ENCODE data around the gene PTPRF.

Gene PTPRF

DNA sequence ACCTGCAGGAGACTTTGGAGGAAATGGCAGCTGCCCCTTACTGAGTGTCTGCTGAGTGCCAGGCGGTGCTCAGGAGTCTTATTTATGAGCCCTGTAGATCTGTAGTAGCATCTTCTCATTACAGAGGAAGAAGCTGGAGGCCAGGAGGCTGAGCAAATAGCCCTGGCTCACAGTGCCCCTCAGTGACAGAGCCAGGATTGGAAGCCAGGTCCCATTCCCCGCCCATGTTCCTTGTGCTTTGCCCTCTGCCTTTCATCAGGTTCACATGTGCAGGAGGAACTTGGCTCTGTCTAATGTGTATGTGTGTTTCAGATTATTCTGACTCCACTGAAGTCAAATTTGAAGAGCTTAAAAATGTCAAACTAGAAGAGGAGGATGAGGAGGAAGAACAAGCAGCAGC is 140.5 kb downstream of the PTPRF start:
- H3K27ac ChIP-seq, result no peak overlapping the region
- no peak for TF ChIP-seq ZFX (IDR thresholded peaks at IDR 0.05; ENCODE audit: borderline replicate concordance)
- TF ChIP-seq, protein P1, sequence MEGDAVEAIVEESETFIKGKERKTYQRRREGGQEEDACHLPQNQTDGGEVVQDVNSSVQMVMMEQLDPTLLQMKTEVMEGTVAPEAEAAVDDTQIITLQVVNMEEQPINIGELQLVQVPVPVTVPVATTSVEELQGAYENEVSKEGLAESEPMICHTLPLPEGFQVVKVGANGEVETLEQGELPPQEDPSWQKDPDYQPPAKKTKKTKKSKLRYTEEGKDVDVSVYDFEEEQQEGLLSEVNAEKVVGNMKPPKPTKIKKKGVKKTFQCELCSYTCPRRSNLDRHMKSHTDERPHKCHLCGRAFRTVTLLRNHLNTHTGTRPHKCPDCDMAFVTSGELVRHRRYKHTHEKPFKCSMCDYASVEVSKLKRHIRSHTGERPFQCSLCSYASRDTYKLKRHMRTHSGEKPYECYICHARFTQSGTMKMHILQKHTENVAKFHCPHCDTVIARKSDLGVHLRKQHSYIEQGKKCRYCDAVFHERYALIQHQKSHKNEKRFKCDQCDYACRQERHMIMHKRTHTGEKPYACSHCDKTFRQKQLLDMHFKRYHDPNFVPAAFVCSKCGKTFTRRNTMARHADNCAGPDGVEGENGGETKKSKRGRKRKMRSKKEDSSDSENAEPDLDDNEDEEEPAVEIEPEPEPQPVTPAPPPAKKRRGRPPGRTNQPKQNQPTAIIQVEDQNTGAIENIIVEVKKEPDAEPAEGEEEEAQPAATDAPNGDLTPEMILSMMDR (IDR thresholded peaks at IDR 0.05), result no peak

DNA sequence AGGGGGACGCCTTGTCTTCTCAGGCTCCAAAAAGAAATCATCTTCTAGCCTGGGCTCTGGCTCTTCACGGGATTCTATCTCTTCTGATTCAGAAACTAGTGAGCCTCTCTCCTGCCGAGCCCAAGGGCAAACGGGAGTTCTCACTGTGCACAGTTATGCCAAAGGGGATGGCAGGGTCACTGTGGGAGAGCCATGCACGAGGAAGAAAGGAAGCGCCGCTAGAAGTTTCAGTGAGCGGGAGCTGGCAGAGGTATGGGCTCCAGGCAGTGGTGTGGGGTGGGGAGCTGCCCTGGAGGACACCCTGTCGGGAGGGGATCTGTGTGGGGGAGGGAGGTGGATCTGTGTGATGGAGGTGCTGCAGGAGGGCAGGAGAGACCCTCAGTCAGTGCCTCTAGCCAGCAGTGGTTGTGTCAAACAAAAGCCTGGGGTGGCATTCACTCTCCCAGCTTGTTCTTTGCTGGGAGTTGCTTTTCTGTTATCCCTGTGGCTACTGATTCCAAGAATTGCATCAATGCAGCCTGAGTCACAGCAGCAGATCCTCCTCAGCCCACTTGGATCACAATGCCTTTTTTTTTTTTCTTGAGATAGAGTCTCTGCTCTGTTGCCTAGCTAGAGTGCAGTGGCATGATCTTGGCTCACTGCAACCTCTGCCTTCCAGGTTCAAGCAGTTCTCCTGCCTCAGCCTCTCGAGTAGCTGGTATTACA is 141.1 kb downstream of the PTPRF start:
- no peak overlapping the region for H3K27ac ChIP-seq
- TF ChIP-seq ZFX (IDR thresholded peaks at IDR 0.05; ENCODE audit: borderline replicate concordance), result no peak
- TF ChIP-seq, protein P1 (IDR thresholded peaks at IDR 0.05), result no peak

DNA sequence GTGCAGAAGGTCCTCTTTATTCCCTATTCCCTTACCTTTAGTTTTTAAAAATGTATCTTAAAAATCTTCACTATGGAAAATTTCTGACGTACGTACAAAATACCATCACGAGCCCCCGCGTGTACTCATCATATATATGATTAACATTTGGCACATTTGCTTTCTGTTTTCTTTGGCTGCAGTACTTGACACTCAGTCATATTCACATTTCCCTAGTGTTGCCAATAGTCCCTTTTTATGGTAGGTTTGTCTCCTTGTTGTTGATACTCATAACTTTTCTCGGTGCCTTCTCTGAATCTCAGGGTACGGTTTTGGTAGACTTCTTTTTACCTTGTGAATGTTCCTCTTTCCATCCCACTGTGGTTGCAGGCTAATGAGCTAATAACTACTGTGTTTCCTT is 142.6 kb downstream of the PTPRF start:
- no peak for TF ChIP-seq ZFX (IDR thresholded peaks at IDR 0.05; ENCODE audit: borderline replicate concordance)
- TF ChIP-seq, protein P1 (IDR thresholded peaks at IDR 0.05), result no peak
- no peak overlapping the region for H3K27ac ChIP-seq

Data from 22Rv1 (cell line).